ENCODE results near the gene CIZ1. TPM values are rescaled to one million over a fixed set of nuclear protein-coding genes. Genes with fewer than 3 reads are reported as not detected.

Gene CIZ1
- total and polyA plus RNA-seq, 11 donors, result 42.6 to 101 (median 73.8) TPM

DNA sequence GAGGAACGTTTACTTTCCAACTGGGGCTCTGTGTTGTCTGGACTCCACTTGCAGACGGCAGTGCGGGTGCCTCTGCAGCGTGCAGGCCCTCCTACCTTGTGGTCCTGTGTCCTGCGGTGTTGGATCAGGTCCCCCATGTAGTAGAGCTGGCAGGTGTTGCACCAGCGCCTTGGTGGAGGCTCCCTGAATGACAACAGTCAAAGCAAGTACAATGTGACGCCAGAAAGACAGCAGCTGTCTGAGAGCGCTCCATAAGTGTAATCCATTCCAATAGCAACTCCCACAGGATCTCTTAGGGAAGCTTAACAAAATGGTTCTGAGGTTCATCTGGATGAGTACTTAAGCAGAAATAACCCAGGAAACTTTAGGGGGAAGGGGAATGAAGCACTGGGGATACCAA is 21.4 kb downstream of the CIZ1 start:
- ATAC-seq (no peak), DNase-seq (no peak)
- Histone ChIP-seq H3K27ac (no peak overlapping the region), H3K27me3 (no peaks in the 10 kb centered on the region), H3K4me3 (no peak overlapping the region), H3K36me3 (peaks cover 4 to 94% (median 67%) of the 10 kb centered on the region in 9 donors), H3K9me3 (no peaks in the 10 kb centered on the region), H3K4me1 (no peaks in the 10 kb centered on the region)
- 90 to 95% (median 91%) methylated on average over 7 to 8 of the region's 8 CpGs for WGBS, 4 donors
- intact Hi-C loops (cut with DNase I), result no loop called here
- TF ChIP-seq POLR2A (IDR thresholded peaks at IDR 0.05) (no peak), CTCF (IDR thresholded peaks at IDR 0.05) (no peak)

- ATAC-seq (no peak), DNase-seq (no peak)
- no peak for TF ChIP-seq CTCF (IDR thresholded peaks at IDR 0.05)
- no peak for TF ChIP-seq POLR2A (IDR thresholded peaks at IDR 0.05)
- Histone ChIP-seq H3K27ac (no peak overlapping the region), H3K9me3 (no peaks in the 10 kb centered on the region), H3K36me3 (peaks cover 4 to 94% (median 67%) of the 10 kb centered on the region in 9 donors), H3K4me1 (peaks cover 0 to 2% (median 0%) of the 10 kb centered on the region in 12 donors), H3K27me3 (no peaks in the 10 kb centered on the region), H3K4me3 (no peak overlapping the region)
- 82 to 93% (median 90%) methylated on average over 8 of the region's 8 CpGs for WGBS, 4 donors
- intact Hi-C loops (cut with DNase I), result no loop called here
Measured at GRCh38 chr9:128169492-128169891, 21.9 kb downstream of the CIZ1 start.

DNA sequence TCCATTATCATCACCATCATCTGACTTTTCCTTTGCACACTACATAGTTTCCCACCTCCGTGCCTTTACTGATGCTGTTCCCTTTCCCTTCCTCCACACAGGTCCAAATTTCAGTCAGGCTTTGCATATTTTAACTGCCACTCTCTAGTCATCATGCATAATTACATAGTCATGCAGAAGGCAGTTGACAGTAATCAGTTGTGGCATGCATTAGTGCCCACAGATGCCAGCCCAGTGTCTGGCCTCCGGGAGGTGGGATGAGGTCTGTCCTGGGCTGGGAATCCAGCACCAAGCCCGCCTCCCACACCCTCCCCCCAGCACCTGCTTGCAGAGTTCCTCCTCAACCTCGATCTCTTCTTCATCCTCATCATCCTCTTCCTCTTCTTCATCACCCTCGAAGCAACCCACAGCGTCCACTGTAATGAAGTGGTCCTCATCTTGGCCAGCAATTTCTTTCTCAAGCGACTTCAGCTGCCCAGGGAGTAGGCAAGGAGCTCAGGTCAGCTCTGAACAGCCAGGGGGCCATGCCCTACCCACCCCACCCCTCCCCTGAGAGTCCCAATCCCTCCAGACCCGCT is 22.6 kb downstream of the CIZ1 start:
- H3K4me1 ChIP-seq, result peaks cover 0 to 3% (median 0%) of the 10 kb centered on the region in 12 donors
- intact Hi-C loops (cut with DNase I), result no loop called here
- no peaks in the 10 kb centered on the region for H3K9me3 ChIP-seq
- H3K27me3 ChIP-seq, result no peaks in the 10 kb centered on the region
- H3K4me3 ChIP-seq, result no peak overlapping the region
- TF ChIP-seq POLR2A (IDR thresholded peaks at IDR 0.05) (no peak), CTCF (IDR thresholded peaks at IDR 0.05) (no peak)
- peaks cover 4 to 95% (median 68%) of the 10 kb centered on the region in 9 donors for H3K36me3 ChIP-seq
- no peak for ATAC-seq
- no peak overlapping the region for H3K27ac ChIP-seq
- WGBS, 4 donors, result 89 to 98% (median 93%) methylated on average over 8 of the region's 8 CpGs
- no peak for DNase-seq

- H3K27me3 ChIP-seq, result no peaks in the 10 kb centered on the region
- ATAC-seq (no peak), DNase-seq (peak in 1 of 5 donors; percentile 5)
- H3K27ac ChIP-seq, result no peak overlapping the region
- H3K4me1 ChIP-seq, result peaks cover 0 to 3% (median 0%) of the 10 kb centered on the region in 12 donors
- 89 to 97% (median 95%) methylated on average over 4 of the region's 4 CpGs for WGBS, 4 donors
- TF ChIP-seq CTCF (IDR thresholded peaks at IDR 0.05) (no peak), POLR2A (IDR thresholded peaks at IDR 0.05) (no peak)
- intact Hi-C loops (cut with DNase I), result no loop called here
- H3K9me3 ChIP-seq, result no peaks in the 10 kb centered on the region
- H3K4me3 ChIP-seq, result no peak overlapping the region
- peaks cover 4 to 96% (median 84%) of the 10 kb centered on the region in 9 donors for H3K36me3 ChIP-seq
Measured at GRCh38 chr9:128167209-128167608, 24.2 kb downstream of the CIZ1 start.

All from heart left ventricle (tissue), 16 donors.